Gastrocnemius medialis (tissue), 4 donors: ENCODE data around the gene EPYC. TPM values are rescaled to one million over a fixed set of nuclear protein-coding genes. Genes with fewer than 3 reads are reported as not detected.

Source experiments
- ATAC-seq, 2 donors: fragments of 150-250 bp; one replicate each; pipeline ENCODE4 v1.9.1; 2016
- DNase-seq, 2 donors: peaks; one replicate each; pipeline ENCODE4 v3.0.0-alpha.2; 2019
- H3K27ac ChIP-seq, 4 donors: fragments of 200-600 bp; sonication (generic); 1 replicate in 1 of 4; 2 replicates in 3 of 4; pipeline ENCODE4 v1.5.1; 2016 to 2018; ENCODE audit warnings: mild to moderate bottlenecking in 2 of 4, moderate library complexity in 1 of 4
- H3K27me3 ChIP-seq, 3 donors: fragments of 200-600 bp; sonication (generic) in 2 of 3; 1 replicate in 1 of 3; 2 replicates in 2 of 3; pipeline versions ENCODE4 v1.5.1 to v1.6.0; 2016 to 2019; ENCODE audit warnings: mild to moderate bottlenecking in 1 of 3, moderate library complexity in 1 of 3
- H3K36me3 ChIP-seq, 2 donors: fragments of 200-600 bp; sonication (generic) in 1 of 2; one replicate each; pipeline ENCODE4 v1.5.1; 2017 to 2018
- H3K4me1 ChIP-seq, 2 donors: fragments of 200-600 bp; sonication (generic) in 1 of 2; one replicate each; pipeline ENCODE4 v1.5.1; 2016 to 2017; ENCODE audit warnings: mild to moderate bottlenecking in 2 of 2
- H3K4me3 ChIP-seq, 4 donors: fragments of 200-600 bp; sonication (generic) in 3 of 4; 1 replicate in 1 of 4; 2 replicates in 3 of 4; pipeline ENCODE4 v1.5.1; 2016 to 2019; ENCODE audit warnings: mild to moderate bottlenecking in 2 of 4
- H3K9me3 ChIP-seq, 3 donors: fragments of 200-600 bp; sonication (generic) in 2 of 3; 1 replicate in 1 of 3; 2 replicates in 2 of 3; pipeline ENCODE4 v1.5.1; 2016 to 2019
- CTCF ChIP-seq, 5 experiments: fragments of 450-650 bp in 3 of 5; fragments of 200-600 bp in 2 of 5; sonication (generic) in 2 of 5; IDR thresholded peaks in 4 of 5; conservative IDR thresholded peaks in 1 of 5; 1 replicate in 4 of 5; 2 replicates in 1 of 5; pipeline ENCODE4 v1.5.1; 2016 to 2019; ENCODE audit warnings: antibody characterized with exemption in 5 of 5, mild to moderate bottlenecking in 3 of 5, moderate library complexity in 3 of 5
- POLR2A ChIP-seq, 2 donors: fragments of 450-650 bp; IDR thresholded peaks; one replicate each; pipeline ENCODE4 v1.6.1; 2017; ENCODE audit warnings: antibody characterized with exemption in 2 of 2, mild to moderate bottlenecking in 2 of 2, moderate library complexity in 2 of 2
- in situ Hi-C, 4 donors: fragments of 200-750 bp; cut with MboI; loops; one replicate each; pipeline versions ENCODE4 v1.15.0 to v1.8.0; 2017; ENCODE audit warnings: low sequenced_read_pairs in 4 of 4
- intact Hi-C: fragments of 100-400 bp; cut with DNase I; formaldehyde crosslinking; loops from one replicate; pipeline ENCODE4 v1.15.1; 2023; ENCODE audit warnings: low total_unique reads
- total RNA-seq, 4 donors: library from RNA; depleted of rRNA; stranded (reverse); fragments of >200 nt; gene quantifications; one replicate each; pipeline versions ENCODE4 v1.1.0 to v1.2.3, GENCODE V29; 2016

EPYC gene
- total RNA-seq, 4 donors from 2014 or later, result not detected

GRCh38 chr12:90954428-90954827 lies 50.3 kb downstream of the EPYC start:
- DNase-seq (no peak), ATAC-seq (no peak)
- Histone ChIP-seq H3K27me3 (no peaks in the 10 kb centered on the region), H3K9me3 (no peaks in the 10 kb centered on the region), H3K36me3 (no peaks in the 10 kb centered on the region), H3K4me1 (no peaks in the 10 kb centered on the region), H3K4me3 (no peak overlapping the region), H3K27ac (no peak overlapping the region)
- intact Hi-C loops, result no loop called here
- TF ChIP-seq CTCF (IDR thresholded peaks at IDR 0.05 in 4 of 5, conservative IDR thresholded peaks at IDR 0.05 in 1 of 5), result no peak
- no peak for TF ChIP-seq POLR2A (IDR thresholded peaks at IDR 0.05)
- in situ Hi-C loops, result loop anchor here (10.0 to 25.0 kb wide), 4 partner anchors 383 to 1708 kb away; partner anchors contain the start of gene POC1B (in 1 of the 4)

GRCh38 chr12:90953956-90954421 lies 50.8 kb downstream of the EPYC start:
- in situ Hi-C loops, result loop anchor here (10.0 to 25.0 kb wide), 4 partner anchors 383 to 1708 kb away; partner anchors contain the start of gene POC1B (in 1 of the 4)
- Histone ChIP-seq H3K4me1 (no peaks in the 10 kb centered on the region), H3K9me3 (no peaks in the 10 kb centered on the region), H3K36me3 (no peaks in the 10 kb centered on the region), H3K27me3 (no peaks in the 10 kb centered on the region), H3K4me3 (no peak overlapping the region), H3K27ac (no peak overlapping the region)
- intact Hi-C loops, result no loop called here
- ATAC-seq (no peak), DNase-seq (no peak)
- TF ChIP-seq CTCF (IDR thresholded peaks at IDR 0.05 in 4 of 5, conservative IDR thresholded peaks at IDR 0.05 in 1 of 5), result no peak
- no peak for TF ChIP-seq POLR2A (IDR thresholded peaks at IDR 0.05)

- DNase-seq (no peak), ATAC-seq (no peak)
- Histone ChIP-seq H3K36me3 (no peaks in the 10 kb centered on the region), H3K27me3 (no peaks in the 10 kb centered on the region), H3K9me3 (no peaks in the 10 kb centered on the region), H3K4me1 (no peaks in the 10 kb centered on the region), H3K27ac (no peak overlapping the region), H3K4me3 (no peak overlapping the region)
- in situ Hi-C loops, result loop anchor here (10.0 to 25.0 kb wide), 4 partner anchors 386 to 1711 kb away; partner anchors contain the start of gene POC1B (in 1 of the 4)
- intact Hi-C loops, result no loop called here
- no peak for TF ChIP-seq CTCF (IDR thresholded peaks at IDR 0.05 in 4 of 5, conservative IDR thresholded peaks at IDR 0.05 in 1 of 5)
- no peak for TF ChIP-seq POLR2A (IDR thresholded peaks at IDR 0.05)
These were observed 53.2 kb downstream of the EPYC start for GRCh38 chr12:90951432-90952105.

- in situ Hi-C loops, result loop anchor here in 1 of 4 donors (25.0 kb wide), 1 partner anchor 1411 kb away; the partner anchor contains the start of gene POC1B
These were observed 56.9 kb downstream of the EPYC start for GRCh38 chr12:90947869-90948268.

More at GRCh38 chr12:90947869-90948268, 56.9 kb downstream of the EPYC start:
- ATAC-seq (no peak), DNase-seq (no peak)
- intact Hi-C loops, result no loop called here
- Histone ChIP-seq H3K9me3 (no peaks in the 10 kb centered on the region), H3K27me3 (no peaks in the 10 kb centered on the region), H3K4me3 (no peak overlapping the region), H3K4me1 (no peaks in the 10 kb centered on the region), H3K27ac (no peak overlapping the region), H3K36me3 (no peaks in the 10 kb centered on the region)
- TF ChIP-seq POLR2A (IDR thresholded peaks at IDR 0.05) (no peak), CTCF (IDR thresholded peaks at IDR 0.05 in 4 of 5, conservative IDR thresholded peaks at IDR 0.05 in 1 of 5) (no peak)
